GM10266 (cell line): ENCODE results near the gene ESRRB.
A peak's percentile ranks its signal among the peaks of the same experiment; 100 is the strongest.

Source experiments
- DNase-seq: peaks from one replicate; pipeline ENCODE4 v3.0.0; 2012; ENCODE audit errors: extremely low spot score
- CTCF ChIP-seq: IDR thresholded peaks from 2 replicates; pipeline ENCODE4 v1.5.1; 2012; ENCODE audit warnings: mild to moderate bottlenecking, low read depth; ENCODE audit not compliant: control insufficient read depth, insufficient read depth; ENCODE audit errors: missing control alignments

ESRRB gene

GRCh38 chr14:76497550-76498462 lies 121.9 kb downstream of the ESRRB start:
- peak; percentile 29 for TF ChIP-seq CTCF
- no peak for DNase-seq

GRCh38 chr14:76498463-76498935 lies 122.6 kb downstream of the ESRRB start:
- no peak for DNase-seq
- TF ChIP-seq CTCF, result no peak

- no peak for DNase-seq
- TF ChIP-seq CTCF, result no peak
Observed at GRCh38 chr14:76498976-76499375, 123.0 kb downstream of the ESRRB start.

GRCh38 chr14:76499399-76499798 lies 123.5 kb downstream of the ESRRB start:
- no peak for DNase-seq

GRCh38 chr14:76500011-76500410 lies 124.1 kb downstream of the ESRRB start:
- no peak for TF ChIP-seq CTCF
- DNase-seq, result no peak

More at GRCh38 chr14:76499399-76499798, 123.5 kb downstream of the ESRRB start:
- TF ChIP-seq CTCF, result no peak

GRCh38 chr14:76500480-76500879 lies 124.5 kb downstream of the ESRRB start:
- TF ChIP-seq CTCF, result no peak
- no peak for DNase-seq

GRCh38 chr14:76501156-76501720 lies 125.3 kb downstream of the ESRRB start:
- TF ChIP-seq CTCF, result no peak
- DNase-seq, result no peak
